ENCODE results near the gene MOB1B.

MOB1B gene

GRCh38 chr4:70901984-70902576 lies at the start of gene MOB1B:
Gene MOB1B (plus strand): TSS chr4:70902369. CDS start chr4:70902537, 168 bp downstream.
- peak within 1 kb of the TSS; percentile 84 for H3K4me3 ChIP-seq (ENCODE audit: insufficient read depth, low read length, poor library complexity, severe bottlenecking)
- peak within 1 kb of the TSS; percentile 85 for H3K9ac ChIP-seq (ENCODE audit: low read length)
- no peaks in the 10 kb centered on the region for H3K36me3 ChIP-seq (ENCODE audit: low read length)
- no peaks in the 10 kb centered on the region for H3K9me3 ChIP-seq (ENCODE audit: insufficient read depth, low read length)
- H3K4me2 ChIP-seq (ENCODE audit: low read depth, low read length, poor library complexity, severe bottlenecking), result peak within 1 kb of the TSS; percentile 69
- no peaks in the 10 kb centered on the region for H3F3A ChIP-seq (ENCODE audit: insufficient read depth)
- TF ChIP-seq EZH2phosphoT487 (conservative IDR thresholded peaks at IDR 0.05; ENCODE audit: low read length), result no peak
- TF ChIP-seq, protein P1, sequence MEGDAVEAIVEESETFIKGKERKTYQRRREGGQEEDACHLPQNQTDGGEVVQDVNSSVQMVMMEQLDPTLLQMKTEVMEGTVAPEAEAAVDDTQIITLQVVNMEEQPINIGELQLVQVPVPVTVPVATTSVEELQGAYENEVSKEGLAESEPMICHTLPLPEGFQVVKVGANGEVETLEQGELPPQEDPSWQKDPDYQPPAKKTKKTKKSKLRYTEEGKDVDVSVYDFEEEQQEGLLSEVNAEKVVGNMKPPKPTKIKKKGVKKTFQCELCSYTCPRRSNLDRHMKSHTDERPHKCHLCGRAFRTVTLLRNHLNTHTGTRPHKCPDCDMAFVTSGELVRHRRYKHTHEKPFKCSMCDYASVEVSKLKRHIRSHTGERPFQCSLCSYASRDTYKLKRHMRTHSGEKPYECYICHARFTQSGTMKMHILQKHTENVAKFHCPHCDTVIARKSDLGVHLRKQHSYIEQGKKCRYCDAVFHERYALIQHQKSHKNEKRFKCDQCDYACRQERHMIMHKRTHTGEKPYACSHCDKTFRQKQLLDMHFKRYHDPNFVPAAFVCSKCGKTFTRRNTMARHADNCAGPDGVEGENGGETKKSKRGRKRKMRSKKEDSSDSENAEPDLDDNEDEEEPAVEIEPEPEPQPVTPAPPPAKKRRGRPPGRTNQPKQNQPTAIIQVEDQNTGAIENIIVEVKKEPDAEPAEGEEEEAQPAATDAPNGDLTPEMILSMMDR (IDR thresholded peaks at IDR 0.05; ENCODE audit: insufficient read depth, low read length, poor library complexity, severe bottlenecking), result no peak
- peak within 1 kb of the TSS; percentile 36; the same call in 1 of the 2 replicates for H3K27ac ChIP-seq (ENCODE audit: low read depth, low read length)
- H2AFZ ChIP-seq (ENCODE audit: low read depth, low read length, severe bottlenecking), result peak within 1 kb of the TSS; percentile 98
- H3K9me2 ChIP-seq (replicated peaks; ENCODE audit: insufficient read depth, low read length), result no peaks in the 10 kb centered on the region
- H4K20me1 ChIP-seq (ENCODE audit: low read depth, low read length), result no peaks in the 10 kb centered on the region
- H3K27me3 ChIP-seq (ENCODE audit: low read length), result no peaks in the 10 kb centered on the region
- peaks cover 15% of the 10 kb centered on the region; the same call in 1 of the 2 replicates for H3K79me2 ChIP-seq (ENCODE audit: insufficient read depth, low read length)

- no peaks in the 10 kb centered on the region for H3K27me3 ChIP-seq (ENCODE audit: low read length)
- H3K4me3 ChIP-seq (ENCODE audit: insufficient read depth, low read length, poor library complexity, severe bottlenecking), result no peak overlapping the region
- H4K20me1 ChIP-seq (ENCODE audit: low read depth, low read length), result no peaks in the 10 kb centered on the region
- H3K9me2 ChIP-seq (replicated peaks; ENCODE audit: insufficient read depth, low read length), result no peaks in the 10 kb centered on the region
- TF ChIP-seq, protein P1 (IDR thresholded peaks at IDR 0.05; ENCODE audit: insufficient read depth, low read length, poor library complexity, severe bottlenecking), result no peak
- H3K4me2 ChIP-seq (ENCODE audit: low read depth, low read length, poor library complexity, severe bottlenecking), result no peak overlapping the region
- no peaks in the 10 kb centered on the region for H3K9me3 ChIP-seq (ENCODE audit: insufficient read depth, low read length)
- H3K27ac ChIP-seq (ENCODE audit: low read depth, low read length), result no peak overlapping the region
- no peaks in the 10 kb centered on the region for H3K79me2 ChIP-seq (ENCODE audit: insufficient read depth, low read length)
- no peaks in the 10 kb centered on the region for H3F3A ChIP-seq (ENCODE audit: insufficient read depth)
- no peak overlapping the region for H3K9ac ChIP-seq (ENCODE audit: low read length)
- H2AFZ ChIP-seq (ENCODE audit: low read depth, low read length, severe bottlenecking), result no peak overlapping the region
- H3K36me3 ChIP-seq (ENCODE audit: low read length), result no peaks in the 10 kb centered on the region
Measured at GRCh38 chr4:70855464-70855863, 46.7 kb upstream of the MOB1B start.

GRCh38 chr4:70858454-70858853 lies 43.7 kb upstream of the MOB1B start:
- no peaks in the 10 kb centered on the region for H3K79me2 ChIP-seq (ENCODE audit: insufficient read depth, low read length)
- H3K4me2 ChIP-seq (ENCODE audit: low read depth, low read length, poor library complexity, severe bottlenecking), result no peak overlapping the region
- no peak overlapping the region for H3K9ac ChIP-seq (ENCODE audit: low read length)
- no peaks in the 10 kb centered on the region for H3K36me3 ChIP-seq (ENCODE audit: low read length)
- no peaks in the 10 kb centered on the region for H4K20me1 ChIP-seq (ENCODE audit: low read depth, low read length)
- H3K27ac ChIP-seq (ENCODE audit: low read depth, low read length), result no peak overlapping the region
- no peaks in the 10 kb centered on the region for H3F3A ChIP-seq (ENCODE audit: insufficient read depth)
- no peaks in the 10 kb centered on the region for H3K9me2 ChIP-seq (replicated peaks; ENCODE audit: insufficient read depth, low read length)
- TF ChIP-seq, protein P1 (IDR thresholded peaks at IDR 0.05; ENCODE audit: insufficient read depth, low read length, poor library complexity, severe bottlenecking), result no peak
- TF ChIP-seq EZH2phosphoT487 (conservative IDR thresholded peaks at IDR 0.05; ENCODE audit: low read length), result no peak
- H2AFZ ChIP-seq (ENCODE audit: low read depth, low read length, severe bottlenecking), result no peak overlapping the region
- no peak overlapping the region for H3K4me3 ChIP-seq (ENCODE audit: insufficient read depth, low read length, poor library complexity, severe bottlenecking)
- no peaks in the 10 kb centered on the region for H3K9me3 ChIP-seq (ENCODE audit: insufficient read depth, low read length)
- H3K27me3 ChIP-seq (ENCODE audit: low read length), result no peaks in the 10 kb centered on the region

All from SU-DHL-6 (cell line).